Esophagus muscularis mucosa (tissue), 3 donors: ENCODE results near the gene HSD17B14.

Experiments
- CTCF ChIP-seq, 3 experiments: fragments of 200-600 bp in 2 of 3; fragments of 450-650 bp in 1 of 3; sonication (generic) in 2 of 3; IDR thresholded peaks; one replicate each; pipeline ENCODE4 v1.5.1; 2017 to 2019; ENCODE audit warnings: antibody characterized with exemption in 3 of 3, mild to moderate bottlenecking in 2 of 3, moderate library complexity in 1 of 3
- POLR2AphosphoS5 ChIP-seq, 2 donors: sonication (generic); formaldehyde crosslinking; IDR thresholded peaks; one replicate each; pipeline ENCODE4 v1.6.1; 2017; ENCODE audit warnings: antibody characterized with exemption in 2 of 2

GRCh38 chr19:48830088-48830487 is 6.2 kb downstream of the HSD17B14 start:
- TF ChIP-seq CTCF (IDR thresholded peaks at IDR 0.05), result no peak
- no peak for TF ChIP-seq POLR2AphosphoS5 (IDR thresholded peaks at IDR 0.05)
